ENCODE results near the gene ACTN3.
"Not testable (repeated sequence)": the region's sequence is repeated elsewhere in the genome, so short reads cannot be mapped to it uniquely, and the experiment has no call there.

Gene ACTN3

GRCh38 chr11:66546368-66546965 lies at the start of gene ACTN3:
Gene ACTN3, plus strand, starts transcription at chr11:66546903. Its CDS starts 35 bp downstream, at chr11:66546938.
- no peak for DNase-seq

- DNase-seq = no peak
These were observed 49.5 kb upstream of the ACTN3 start for GRCh38 chr11:66497206-66497605.

GRCh38 chr11:66498506-66498905 lies 48.2 kb upstream of the ACTN3 start:
- DNase-seq = no peak

- no peak for DNase-seq
These were observed 41.4 kb upstream of the ACTN3 start for GRCh38 chr11:66505276-66505816.

GRCh38 chr11:66509131-66509561 lies 37.6 kb upstream of the ACTN3 start:
- DNase-seq = no peak

- DNase-seq = peak; percentile 43
These were observed 36.3 kb upstream of the ACTN3 start, which contains the start of gene BBS1 for GRCh38 chr11:66510271-66510989. Gene BBS1, plus strand, starts transcription at chr11:66510635. Its CDS starts 25 bp downstream, at chr11:66510660.

- no peak for DNase-seq
These were observed 35.7 kb upstream of the ACTN3 start for GRCh38 chr11:66510990-66511339.

- DNase-seq = no peak
These were observed 23.1 kb upstream of the ACTN3 start for GRCh38 chr11:66523611-66524010.

- DNase-seq = no peak
These were observed 22.2 kb upstream of the ACTN3 start for GRCh38 chr11:66524304-66525040.

- no peak for DNase-seq
These were observed 17.6 kb upstream of the ACTN3 start for GRCh38 chr11:66529069-66529468.

GRCh38 chr11:66529655-66530054 lies 17.0 kb upstream of the ACTN3 start:
- DNase-seq = no peak

- DNase-seq = no peak
These were observed 15.6 kb upstream of the ACTN3 start for GRCh38 chr11:66530927-66531709.

GRCh38 chr11:66531841-66532240 lies 14.9 kb upstream of the ACTN3 start:
- no peak for DNase-seq

GRCh38 chr11:66532784-66533183 lies 13.9 kb upstream of the ACTN3 start:
- no peak for DNase-seq

GRCh38 chr11:66539170-66539869 lies 7.4 kb upstream of the ACTN3 start:
- no peak for DNase-seq

GRCh38 chr11:66539870-66540213 lies 6.9 kb upstream of the ACTN3 start:
- DNase-seq = no peak

GRCh38 chr11:66540598-66540997 lies 6.1 kb upstream of the ACTN3 start:
- DNase-seq = not testable (repeated sequence)

- no peak for DNase-seq
These were observed 4.8 kb upstream of the ACTN3 start for GRCh38 chr11:66541892-66542291.

- no peak for DNase-seq
These were observed 4.3 kb upstream of the ACTN3 start for GRCh38 chr11:66542362-66542761.

- no peak for DNase-seq
These were observed 3.2 kb upstream of the ACTN3 start for GRCh38 chr11:66543263-66544107.

GRCh38 chr11:66544952-66545351 lies 1.8 kb upstream of the ACTN3 start:
- DNase-seq = not testable (repeated sequence)

Data from NCI-H1048 (cell line).